Measurements from ENCODE around the gene ISLR.

Gene ISLR

GRCh38 chr15:74179983-74180880 lies 6.7 kb downstream of the ISLR start (continued):
- TF ChIP-seq, protein P1, sequence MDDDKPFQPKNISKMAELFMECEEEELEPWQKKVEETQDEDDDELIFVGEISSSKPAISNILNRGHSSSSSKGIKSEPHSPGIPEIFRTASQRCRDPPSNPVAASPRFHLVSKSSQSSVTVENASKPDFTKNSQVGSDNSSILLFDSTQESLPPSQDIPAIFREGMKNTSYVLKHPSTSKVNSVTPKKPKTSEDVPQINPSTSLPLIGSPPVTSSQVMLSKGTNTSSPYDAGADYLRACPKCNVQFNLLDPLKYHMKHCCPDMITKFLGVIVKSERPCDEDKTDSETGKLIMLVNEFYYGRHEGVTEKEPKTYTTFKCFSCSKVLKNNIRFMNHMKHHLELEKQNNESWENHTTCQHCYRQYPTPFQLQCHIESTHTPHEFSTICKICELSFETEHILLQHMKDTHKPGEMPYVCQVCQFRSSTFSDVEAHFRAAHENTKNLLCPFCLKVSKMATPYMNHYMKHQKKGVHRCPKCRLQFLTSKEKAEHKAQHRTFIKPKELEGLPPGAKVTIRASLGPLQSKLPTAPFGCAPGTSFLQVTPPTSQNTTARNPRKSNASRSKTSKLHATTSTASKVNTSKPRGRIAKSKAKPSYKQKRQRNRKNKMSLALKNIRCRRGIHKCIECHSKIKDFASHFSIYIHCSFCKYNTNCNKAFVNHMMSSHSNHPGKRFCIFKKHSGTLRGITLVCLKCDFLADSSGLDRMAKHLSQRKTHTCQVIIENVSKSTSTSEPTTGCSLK (tag by site-specific recombination; IDR thresholded peaks at IDR 0.05): no peak
- TF ChIP-seq SALL2 (tag by site-specific recombination; IDR thresholded peaks at IDR 0.05; ENCODE audit: borderline replicate concordance) (0 out of 2 replicates have a peak, but pooled peaks have one; percentile 9), ZNF677 (tag by site-specific recombination; IDR thresholded peaks at IDR 0.05) (no peak)

DNA sequence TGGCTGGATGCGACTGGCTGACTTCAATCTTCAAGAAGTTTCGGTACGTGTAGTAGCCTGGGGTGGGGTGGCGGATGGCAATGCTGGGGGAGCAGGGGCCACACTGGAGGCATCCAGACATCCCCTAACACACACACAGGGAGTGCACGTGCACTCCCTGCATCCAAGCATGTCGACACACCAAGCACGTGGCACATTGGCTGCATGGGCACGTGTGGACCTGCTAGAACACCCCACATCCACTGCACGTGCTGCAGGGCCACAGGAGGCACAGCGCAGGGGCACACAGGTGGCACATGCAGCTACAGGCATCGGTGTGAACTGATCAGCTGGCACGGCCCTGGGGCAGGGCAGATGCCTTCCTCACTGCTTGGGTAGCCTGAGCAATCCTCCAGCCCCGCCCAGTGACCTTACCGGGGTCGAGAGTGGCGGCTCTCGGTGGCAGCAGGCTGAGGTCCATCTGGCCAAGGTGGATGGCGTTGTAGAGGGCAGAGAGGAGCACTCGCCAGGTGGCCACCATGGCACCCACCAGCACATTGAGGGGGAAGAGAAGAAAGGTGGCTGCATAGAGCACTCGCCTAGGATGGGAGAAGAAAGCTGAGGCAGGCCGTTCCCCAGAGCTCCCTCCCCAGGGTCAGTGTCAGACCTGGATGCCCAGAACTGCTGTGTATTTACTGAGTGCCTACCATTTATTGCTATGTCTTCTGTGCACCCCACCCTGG lies 7.5 kb downstream of the ISLR start:
- TF ChIP-seq YY2 (tag by site-specific recombination; IDR thresholded peaks at IDR 0.05) (no peak), GLIS2 (tag by site-specific recombination; IDR thresholded peaks at IDR 0.05) (peak; percentile 30; the same call in 1 of the 2 replicates)
- CTCF ChIA-PET: interaction anchor here (0.7 kb wide), 1 partner anchor 126 kb away, joined by 3 read pairs; no protein-coding TSS in a partner anchor
- H3K9me3 ChIP-seq (ENCODE audit: control insufficient read depth, insufficient read depth, low read depth, low read length): no peaks in the 10 kb centered on the region
- H3K27ac ChIP-seq (ENCODE audit: extremely low read depth, low read depth, low read length): no peak overlapping the region
- peaks cover 0 to 8% of the 10 kb centered on the region in 2 experiments; a peak in 1 of 3 replicates for H3K36me3 ChIP-seq (ENCODE audit: control insufficient read depth in 2 of 2, insufficient read depth in 1 of 2, low read length in 2 of 2)
- peaks cover 13% of the 10 kb centered on the region for H3K4me1 ChIP-seq (ENCODE audit: control insufficient read depth, insufficient read depth, low read length)
- POLR2A ChIA-PET: interaction anchor here (0.9 to 1.3 kb wide), 2 partner anchors 22 to 43 kb away, joined by 3 to 4 read pairs; partner anchors contain the start of gene STRA6
- no peak overlapping the region for H3K4me3 ChIP-seq (ENCODE audit: low read depth, low read length)

DNA sequence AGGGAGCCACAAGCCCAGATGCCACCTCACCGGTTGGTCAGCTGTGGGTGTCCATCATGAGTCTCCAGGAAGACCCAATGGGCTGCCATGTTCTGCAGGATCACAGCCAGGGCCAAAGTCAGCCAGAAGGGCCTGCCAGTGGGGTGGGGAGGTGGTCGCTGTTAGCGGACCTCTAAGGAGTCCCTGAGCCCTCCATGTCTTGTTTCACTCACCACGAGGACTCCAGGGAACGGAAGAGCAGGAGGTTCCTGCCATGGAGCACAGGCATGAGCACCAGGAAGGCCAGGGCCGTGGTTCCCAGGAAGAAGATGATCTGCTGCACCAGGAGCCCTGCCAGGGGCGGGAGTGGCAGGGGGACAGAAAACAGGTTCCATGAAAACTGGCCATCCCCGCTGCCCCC lies 8.6 kb downstream of the ISLR start:
- ChIA-PET POLR2A (no interaction called here), CTCF (no interaction called here)
- Histone ChIP-seq H3K27ac (ENCODE audit: extremely low read depth, low read depth, low read length) (no peak overlapping the region), H3K4me1 (ENCODE audit: control insufficient read depth, insufficient read depth, low read length) (peaks cover 13% of the 10 kb centered on the region), H3K9me3 (ENCODE audit: control insufficient read depth, insufficient read depth, low read depth, low read length) (no peaks in the 10 kb centered on the region), H3K36me3 (ENCODE audit: control insufficient read depth in 2 of 2, insufficient read depth in 1 of 2, low read length in 2 of 2) (peaks cover 0 to 8% of the 10 kb centered on the region in 2 experiments; a peak in 1 of 3 replicates), H3K4me3 (ENCODE audit: low read depth, low read length) (no peak overlapping the region)
- TF ChIP-seq ZNF747 (tag by site-specific recombination; IDR thresholded peaks at IDR 0.05): no peak
- no peak for TF ChIP-seq ZBTB8A (tag by site-specific recombination; IDR thresholded peaks at IDR 0.05)
- TF ChIP-seq SCRT1 (tag by site-specific recombination; IDR thresholded peaks at IDR 0.05; ENCODE audit: borderline replicate concordance): no peak
- TF ChIP-seq ZBTB44 (tag by site-specific recombination; IDR thresholded peaks at IDR 0.05): no peak
- TF ChIP-seq ZNF488 (tag by site-specific recombination; IDR thresholded peaks at IDR 0.05): no peak
- TF ChIP-seq ZNF175 (tag by site-specific recombination; IDR thresholded peaks at IDR 0.05): no peak
- no peak for TF ChIP-seq ZNF48 (tag by site-specific recombination; IDR thresholded peaks at IDR 0.05)
- no peak for TF ChIP-seq KLF16 (tag by site-specific recombination; IDR thresholded peaks at IDR 0.05)
- TF ChIP-seq ZNF707 (tag by site-specific recombination; IDR thresholded peaks at IDR 0.05): no peak
- no peak for TF ChIP-seq ZNF585B (tag by site-specific recombination; IDR thresholded peaks at IDR 0.05)
- TF ChIP-seq PRDM1 (tag by site-specific recombination; IDR thresholded peaks at IDR 0.05): no peak
- TF ChIP-seq ZNF521 (tag by site-specific recombination; IDR thresholded peaks at IDR 0.05): no peak
- TF ChIP-seq, protein P2, sequence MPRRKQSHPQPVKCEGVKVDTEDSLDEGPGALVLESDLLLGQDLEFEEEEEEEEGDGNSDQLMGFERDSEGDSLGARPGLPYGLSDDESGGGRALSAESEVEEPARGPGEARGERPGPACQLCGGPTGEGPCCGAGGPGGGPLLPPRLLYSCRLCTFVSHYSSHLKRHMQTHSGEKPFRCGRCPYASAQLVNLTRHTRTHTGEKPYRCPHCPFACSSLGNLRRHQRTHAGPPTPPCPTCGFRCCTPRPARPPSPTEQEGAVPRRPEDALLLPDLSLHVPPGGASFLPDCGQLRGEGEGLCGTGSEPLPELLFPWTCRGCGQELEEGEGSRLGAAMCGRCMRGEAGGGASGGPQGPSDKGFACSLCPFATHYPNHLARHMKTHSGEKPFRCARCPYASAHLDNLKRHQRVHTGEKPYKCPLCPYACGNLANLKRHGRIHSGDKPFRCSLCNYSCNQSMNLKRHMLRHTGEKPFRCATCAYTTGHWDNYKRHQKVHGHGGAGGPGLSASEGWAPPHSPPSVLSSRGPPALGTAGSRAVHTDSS (tag by site-specific recombination; IDR thresholded peaks at IDR 0.05): no peak
- TF ChIP-seq ZNF311 (tag by site-specific recombination; IDR thresholded peaks at IDR 0.05; ENCODE audit: borderline replicate concordance): no peak
- TF ChIP-seq ZSCAN30 (tag by site-specific recombination; IDR thresholded peaks at IDR 0.05): no peak

Measured in HEK293 (cell line).